GM12872 (cell line): Measurements from ENCODE around the gene ANOS1.

Experiments
- TF ChIP-seq, protein P1 (sequence below): IDR thresholded peaks from 3 replicates; pipeline ENCODE4 v1.5.1; 2011; ENCODE audit warnings: low read depth, mild to moderate bottlenecking, low read length, moderate library complexity; ENCODE audit not compliant: insufficient read depth

ANOS1 gene

DNA sequence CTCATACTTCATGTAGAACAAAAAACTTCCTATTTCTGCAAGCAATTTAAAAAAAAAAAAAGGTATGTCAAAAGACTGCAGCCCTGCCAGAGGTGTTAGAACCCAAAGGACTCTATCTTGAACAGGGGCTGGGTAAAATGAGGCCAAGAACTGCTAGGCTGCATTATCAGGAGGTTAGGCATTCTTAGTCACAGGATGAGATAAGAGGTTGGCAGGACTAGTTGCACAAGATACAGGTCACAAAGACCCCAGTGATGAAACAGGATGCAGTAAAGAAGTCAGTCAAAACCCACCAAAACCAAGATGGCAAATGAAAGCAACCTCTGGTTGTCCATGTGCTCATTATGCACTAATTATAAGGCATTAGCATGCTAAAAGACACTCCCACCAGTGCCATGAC lies 104.1 kb downstream of the ANOS1 start:
- TF ChIP-seq, protein P1, sequence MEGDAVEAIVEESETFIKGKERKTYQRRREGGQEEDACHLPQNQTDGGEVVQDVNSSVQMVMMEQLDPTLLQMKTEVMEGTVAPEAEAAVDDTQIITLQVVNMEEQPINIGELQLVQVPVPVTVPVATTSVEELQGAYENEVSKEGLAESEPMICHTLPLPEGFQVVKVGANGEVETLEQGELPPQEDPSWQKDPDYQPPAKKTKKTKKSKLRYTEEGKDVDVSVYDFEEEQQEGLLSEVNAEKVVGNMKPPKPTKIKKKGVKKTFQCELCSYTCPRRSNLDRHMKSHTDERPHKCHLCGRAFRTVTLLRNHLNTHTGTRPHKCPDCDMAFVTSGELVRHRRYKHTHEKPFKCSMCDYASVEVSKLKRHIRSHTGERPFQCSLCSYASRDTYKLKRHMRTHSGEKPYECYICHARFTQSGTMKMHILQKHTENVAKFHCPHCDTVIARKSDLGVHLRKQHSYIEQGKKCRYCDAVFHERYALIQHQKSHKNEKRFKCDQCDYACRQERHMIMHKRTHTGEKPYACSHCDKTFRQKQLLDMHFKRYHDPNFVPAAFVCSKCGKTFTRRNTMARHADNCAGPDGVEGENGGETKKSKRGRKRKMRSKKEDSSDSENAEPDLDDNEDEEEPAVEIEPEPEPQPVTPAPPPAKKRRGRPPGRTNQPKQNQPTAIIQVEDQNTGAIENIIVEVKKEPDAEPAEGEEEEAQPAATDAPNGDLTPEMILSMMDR: no peak

DNA sequence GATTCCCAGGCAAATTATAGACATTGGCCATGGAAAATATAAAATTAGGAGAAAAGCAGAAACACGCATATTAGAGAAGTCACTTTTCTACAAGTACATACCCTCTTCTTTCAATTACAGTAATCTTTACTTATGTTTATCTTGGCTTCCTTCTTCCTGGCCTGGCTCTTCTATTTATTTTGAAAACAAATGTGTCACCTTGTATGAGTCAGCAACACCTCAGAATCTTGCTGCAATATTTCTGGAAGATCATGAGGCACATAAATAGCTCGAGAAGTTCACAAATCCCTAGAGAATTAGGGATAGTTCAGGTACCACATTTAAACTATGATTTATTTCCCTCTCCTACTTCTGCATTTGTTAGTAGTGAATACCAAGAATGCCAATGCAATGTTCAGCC lies 124.6 kb downstream of the ANOS1 start:
- TF ChIP-seq, protein P1: no peak

DNA sequence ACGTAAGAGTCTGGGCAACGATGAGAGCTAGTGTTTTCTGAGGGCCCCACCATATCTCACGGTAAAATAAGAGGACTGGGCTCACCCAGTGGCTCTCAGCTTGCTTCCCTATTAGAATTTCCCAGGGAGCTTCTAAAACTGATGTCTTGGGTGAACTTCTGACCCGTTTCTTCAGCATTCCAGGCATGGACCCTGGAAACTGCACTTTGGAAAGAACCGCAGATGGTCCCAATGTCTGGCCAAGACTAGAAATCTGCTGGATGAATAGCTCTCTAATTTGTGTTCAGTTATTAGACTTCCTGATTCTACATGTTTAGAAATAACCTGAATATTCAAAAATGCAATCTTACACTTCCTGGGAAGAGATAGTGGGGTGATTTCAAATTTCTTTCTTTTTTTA lies 127.8 kb downstream of the ANOS1 start:
- TF ChIP-seq, protein P1: no peak

DNA sequence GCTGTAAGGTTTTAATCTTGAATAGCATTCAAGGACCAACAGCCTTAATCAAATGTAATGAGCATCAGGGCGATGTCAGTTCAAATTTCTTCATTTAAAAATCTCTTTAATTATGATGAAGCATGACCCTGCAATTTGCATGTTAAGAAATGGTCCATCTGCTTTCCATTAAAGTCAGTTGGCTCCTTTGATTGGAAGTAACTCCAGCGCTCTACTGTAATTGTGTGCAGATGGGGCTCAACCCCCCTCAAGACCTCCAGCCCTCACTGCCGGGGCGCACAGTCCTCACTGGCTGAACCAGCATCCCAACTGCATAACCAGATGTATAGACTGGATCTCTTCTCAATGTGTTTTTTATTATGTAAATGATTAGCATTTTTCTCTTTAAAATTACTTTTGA lies 140.4 kb downstream of the ANOS1 start:
- TF ChIP-seq, protein P1: no peak

DNA sequence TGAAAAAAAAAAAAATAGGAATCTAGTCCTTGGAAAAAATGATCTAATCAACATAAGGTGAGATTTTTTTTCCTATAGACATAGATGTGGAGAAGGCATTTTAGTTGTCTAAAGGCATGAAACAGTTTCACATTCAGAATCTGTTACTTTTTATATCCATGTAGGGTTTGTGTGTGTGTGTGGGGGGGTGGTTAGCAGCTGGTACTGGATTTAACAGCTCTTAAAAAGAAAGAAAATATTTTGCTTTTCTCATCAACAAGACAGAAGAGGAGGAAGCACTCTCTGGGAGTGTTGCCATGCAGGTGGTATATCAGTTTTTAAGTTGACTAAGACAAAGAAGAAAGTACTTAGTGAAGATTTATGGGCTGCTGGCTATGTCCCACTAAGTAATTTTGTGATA lies 145.0 kb downstream of the ANOS1 start:
- TF ChIP-seq, protein P1: no peak

DNA sequence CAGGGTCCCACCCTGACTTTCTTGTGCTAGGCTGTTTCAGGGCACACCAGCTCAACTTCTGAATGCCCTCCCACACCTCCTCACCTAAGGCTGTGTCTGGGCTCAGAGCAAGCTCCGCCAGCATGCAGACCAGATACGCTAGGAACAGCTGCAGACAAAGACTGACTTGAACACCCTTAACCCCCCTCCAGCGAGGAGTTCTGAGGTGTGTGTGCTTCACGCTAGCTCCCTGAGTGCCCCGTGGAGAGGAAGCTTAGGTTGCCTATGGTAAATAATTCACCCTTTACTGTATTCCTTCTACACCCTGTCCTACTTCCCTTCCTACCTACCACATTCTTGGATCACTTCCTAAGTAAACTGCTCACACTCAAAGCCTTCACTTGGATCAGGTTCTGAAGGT lies 152.3 kb downstream of the ANOS1 start:
- TF ChIP-seq, protein P1: no peak

DNA sequence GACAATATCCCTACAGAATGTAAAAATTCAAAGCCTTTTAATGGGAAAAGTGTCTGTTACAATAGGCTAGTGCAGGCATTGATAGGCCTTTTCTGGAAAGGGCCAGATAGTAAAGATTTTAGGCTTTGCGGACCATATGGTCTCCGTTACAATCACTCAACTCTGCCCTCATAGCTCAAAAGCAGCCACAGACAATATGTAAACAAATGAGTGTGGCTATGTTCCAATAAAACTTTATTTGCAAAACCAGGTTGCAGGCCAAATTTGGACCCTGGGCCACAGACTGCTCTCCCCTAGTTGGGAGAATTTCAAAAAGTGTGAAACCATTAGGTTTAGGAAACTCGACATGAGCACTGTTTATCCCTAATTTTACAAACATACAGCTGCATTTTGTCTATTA lies 155.1 kb downstream of the ANOS1 start:
- TF ChIP-seq, protein P1: no peak

DNA sequence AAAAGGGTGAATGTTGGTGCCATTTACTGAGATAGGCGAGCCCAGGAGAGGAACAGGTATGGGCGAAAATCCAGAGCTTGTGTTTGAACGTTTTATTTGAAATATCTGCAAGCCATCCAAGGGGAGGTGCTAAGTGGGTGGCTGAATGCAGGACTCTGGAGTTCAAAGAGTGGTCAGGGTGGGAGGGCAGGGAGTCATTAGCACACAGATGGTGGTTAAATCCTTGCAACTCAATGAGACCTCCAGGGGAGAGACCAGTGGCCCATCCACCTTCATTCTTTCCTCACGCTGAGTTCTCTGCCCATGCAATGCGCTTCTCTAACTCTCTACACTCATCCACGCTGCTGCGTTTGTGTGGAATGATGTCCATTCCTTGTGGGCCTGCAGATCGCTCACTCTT lies 166.2 kb downstream of the ANOS1 start:
- TF ChIP-seq, protein P1: no peak
